ENCODE measurements around the gene SHISAL1. TPM values are rescaled to one million over a fixed set of nuclear protein-coding genes. Genes with fewer than 3 reads are reported as not detected.

Gene SHISAL1
- total and polyA plus RNA-seq, 2 donors (not counting 1 experiment from before 2014, with no cell fraction given): not detected

- H3K4me3 Mint-ChIP-seq: no peak overlapping the region
- POLR2A ChIA-PET: no interaction called here
Measured at GRCh38 chr22:44344407-44344806, 31.7 kb upstream of the SHISAL1 start.

DNA sequence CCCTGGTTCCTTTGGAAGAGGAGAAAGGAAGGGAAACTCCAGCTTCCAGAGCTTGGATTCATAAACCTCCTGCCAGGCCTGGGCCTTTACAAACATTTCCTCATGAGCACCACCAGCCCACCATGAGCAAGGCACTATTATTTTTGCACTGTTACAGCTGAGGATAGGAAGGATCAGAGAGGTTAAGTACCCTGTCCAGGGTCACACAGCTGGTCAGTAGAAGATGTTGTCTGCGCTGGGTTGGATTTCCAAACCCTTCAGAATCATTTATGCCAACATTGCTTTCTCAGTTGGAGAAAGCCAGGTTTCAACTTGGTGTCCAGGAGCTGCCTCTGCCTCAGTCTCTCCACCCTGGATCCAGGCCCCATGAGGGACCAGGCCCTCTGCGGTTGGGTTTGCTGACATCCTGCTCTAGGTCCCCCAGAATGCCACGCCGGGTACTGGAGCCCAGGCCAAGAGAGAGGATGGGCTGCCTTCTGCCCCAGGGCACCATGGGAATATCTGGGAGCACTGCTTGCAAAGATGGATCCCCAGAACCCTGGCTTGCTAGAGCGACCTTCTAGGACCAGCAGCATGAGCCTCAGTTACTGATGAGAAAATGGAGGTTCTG lies 29.7 kb upstream of the SHISAL1 start:
- H3K4me2 ChIP-seq (replicated peaks; ENCODE audit: low read depth, low read length, poor library complexity, severe bottlenecking): no peak overlapping the region
- POLR2A ChIA-PET: no interaction called here
- no peak overlapping the region for H3K4me3 ChIP-seq (ENCODE audit: control extremely low read depth in 1 of 5, extremely low read depth in 1 of 5, insufficient read depth in 1 of 5, low read depth in 2 of 5, low read length in 4 of 5)
- intact Hi-C loops (cut with micrococcal nuclease): no loop called here
- no peaks in the 10 kb centered on the region for H3K36me3 ChIP-seq (replicated peaks in 1 of 2; ENCODE audit: control extremely low read depth in 1 of 2, control insufficient read depth in 1 of 2, extremely low read depth in 1 of 2, insufficient read depth in 2 of 2, low read length in 1 of 2)
- TF ChIP-seq, protein P1, sequence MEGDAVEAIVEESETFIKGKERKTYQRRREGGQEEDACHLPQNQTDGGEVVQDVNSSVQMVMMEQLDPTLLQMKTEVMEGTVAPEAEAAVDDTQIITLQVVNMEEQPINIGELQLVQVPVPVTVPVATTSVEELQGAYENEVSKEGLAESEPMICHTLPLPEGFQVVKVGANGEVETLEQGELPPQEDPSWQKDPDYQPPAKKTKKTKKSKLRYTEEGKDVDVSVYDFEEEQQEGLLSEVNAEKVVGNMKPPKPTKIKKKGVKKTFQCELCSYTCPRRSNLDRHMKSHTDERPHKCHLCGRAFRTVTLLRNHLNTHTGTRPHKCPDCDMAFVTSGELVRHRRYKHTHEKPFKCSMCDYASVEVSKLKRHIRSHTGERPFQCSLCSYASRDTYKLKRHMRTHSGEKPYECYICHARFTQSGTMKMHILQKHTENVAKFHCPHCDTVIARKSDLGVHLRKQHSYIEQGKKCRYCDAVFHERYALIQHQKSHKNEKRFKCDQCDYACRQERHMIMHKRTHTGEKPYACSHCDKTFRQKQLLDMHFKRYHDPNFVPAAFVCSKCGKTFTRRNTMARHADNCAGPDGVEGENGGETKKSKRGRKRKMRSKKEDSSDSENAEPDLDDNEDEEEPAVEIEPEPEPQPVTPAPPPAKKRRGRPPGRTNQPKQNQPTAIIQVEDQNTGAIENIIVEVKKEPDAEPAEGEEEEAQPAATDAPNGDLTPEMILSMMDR (IDR thresholded peaks at IDR 0.05): no peak
- TF ChIP-seq EZH2 (IDR thresholded peaks at IDR 0.05; ENCODE audit: borderline replicate concordance, insufficient read depth, low read depth, low read length, poor library complexity, severe bottlenecking): no peak
- H3K9me3 Mint-ChIP-seq (ENCODE audit: insufficient read depth): no peaks in the 10 kb centered on the region
- CTCF ChIA-PET: no interaction called here
- no peak overlapping the region for H3K9ac ChIP-seq (ENCODE audit: low read length)
- no peaks in the 10 kb centered on the region for H4K20me1 ChIP-seq (ENCODE audit: control insufficient read depth, insufficient read depth, low read length, poor library complexity, severe bottlenecking)
- no peak overlapping the region for H3K27ac ChIP-seq (ENCODE audit: low read length in 2 of 2)
- WGBS (ENCODE audit: insufficient coverage): 82% methylated on average over 5 of the region's 5 CpGs
- H3K4me1 Mint-ChIP-seq: no peaks in the 10 kb centered on the region
- H3K27me3 Mint-ChIP-seq: peaks cover 16% of the 10 kb centered on the region
- DNase-seq: no peak
- H3K4me1 ChIP-seq (ENCODE audit: control insufficient read depth in 2 of 2, insufficient read depth in 2 of 2, low read length in 2 of 2): no peaks in the 10 kb centered on the region
- H3K9me3 ChIP-seq (ENCODE audit: control extremely low read depth in 1 of 3, control insufficient read depth in 2 of 3, insufficient read depth in 1 of 3, low read length in 2 of 3): no peaks in the 10 kb centered on the region
- H3K27ac Mint-ChIP-seq: no peak overlapping the region
- H3K4me3 Mint-ChIP-seq: no peak overlapping the region
- ATAC-seq (ENCODE audit: low read depth): no peak
- no peaks in the 10 kb centered on the region for H3K79me2 ChIP-seq (ENCODE audit: control insufficient read depth, insufficient read depth, low read length)
- no peak overlapping the region for H2AFZ ChIP-seq (ENCODE audit: insufficient read depth, low read depth, low read length, poor library complexity, severe bottlenecking)
- peaks cover 0 to 14% (median 0%) of the 10 kb centered on the region in 4 experiments for H3K27me3 ChIP-seq (replicated peaks in 1 of 4; ENCODE audit: control extremely low read depth in 1 of 4, control insufficient read depth in 3 of 4, insufficient read depth in 4 of 4, low read length in 3 of 4)

More at GRCh38 chr22:44344407-44344806, 31.7 kb upstream of the SHISAL1 start:
- 91% methylated on average over 5 of the region's 11 CpGs for WGBS (ENCODE audit: insufficient coverage)
- no peaks in the 10 kb centered on the region for H3K79me2 ChIP-seq (ENCODE audit: control insufficient read depth, insufficient read depth, low read length)
- Mint-ChIP-seq H3K27me3 (peaks cover 27% of the 10 kb centered on the region), H3K9me3 (ENCODE audit: insufficient read depth) (no peaks in the 10 kb centered on the region), H3K4me1 (no peaks in the 10 kb centered on the region), H3K27ac (no peak overlapping the region)
- no peak overlapping the region for H3K9ac ChIP-seq (ENCODE audit: low read length)
- TF ChIP-seq, protein P1 (IDR thresholded peaks at IDR 0.05): no peak
- TF ChIP-seq EZH2 (IDR thresholded peaks at IDR 0.05; ENCODE audit: borderline replicate concordance, insufficient read depth, low read depth, low read length, poor library complexity, severe bottlenecking): no peak
- no peak overlapping the region for H3K4me3 ChIP-seq (ENCODE audit: control extremely low read depth in 1 of 5, extremely low read depth in 1 of 5, insufficient read depth in 1 of 5, low read depth in 2 of 5, low read length in 4 of 5)
- DNase-seq (no peak), ATAC-seq (ENCODE audit: low read depth) (no peak)
- H4K20me1 ChIP-seq (ENCODE audit: control insufficient read depth, insufficient read depth, low read length, poor library complexity, severe bottlenecking): no peaks in the 10 kb centered on the region
- no peak overlapping the region for H3K4me2 ChIP-seq (replicated peaks; ENCODE audit: low read depth, low read length, poor library complexity, severe bottlenecking)
- no peaks in the 10 kb centered on the region for H3K4me1 ChIP-seq (ENCODE audit: control insufficient read depth in 2 of 2, insufficient read depth in 2 of 2, low read length in 2 of 2)
- CTCF ChIA-PET: no interaction called here
- H2AFZ ChIP-seq (ENCODE audit: insufficient read depth, low read depth, low read length, poor library complexity, severe bottlenecking): no peak overlapping the region
- intact Hi-C loops (cut with micrococcal nuclease): no loop called here
- no peaks in the 10 kb centered on the region for H3K36me3 ChIP-seq (replicated peaks in 1 of 2; ENCODE audit: control extremely low read depth in 1 of 2, control insufficient read depth in 1 of 2, extremely low read depth in 1 of 2, insufficient read depth in 2 of 2, low read length in 1 of 2)
- peaks cover 0 to 8% (median 0%) of the 10 kb centered on the region in 4 experiments for H3K27me3 ChIP-seq (replicated peaks in 1 of 4; ENCODE audit: control extremely low read depth in 1 of 4, control insufficient read depth in 3 of 4, insufficient read depth in 4 of 4, low read length in 3 of 4)
- no peak overlapping the region for H3K27ac ChIP-seq (ENCODE audit: low read length in 2 of 2)
- no peaks in the 10 kb centered on the region for H3K9me3 ChIP-seq (ENCODE audit: control extremely low read depth in 1 of 3, control insufficient read depth in 2 of 3, insufficient read depth in 1 of 3, low read length in 2 of 3)
